ENCODE measurements around the gene ZMIZ1.

The ZMIZ1 gene

DNA sequence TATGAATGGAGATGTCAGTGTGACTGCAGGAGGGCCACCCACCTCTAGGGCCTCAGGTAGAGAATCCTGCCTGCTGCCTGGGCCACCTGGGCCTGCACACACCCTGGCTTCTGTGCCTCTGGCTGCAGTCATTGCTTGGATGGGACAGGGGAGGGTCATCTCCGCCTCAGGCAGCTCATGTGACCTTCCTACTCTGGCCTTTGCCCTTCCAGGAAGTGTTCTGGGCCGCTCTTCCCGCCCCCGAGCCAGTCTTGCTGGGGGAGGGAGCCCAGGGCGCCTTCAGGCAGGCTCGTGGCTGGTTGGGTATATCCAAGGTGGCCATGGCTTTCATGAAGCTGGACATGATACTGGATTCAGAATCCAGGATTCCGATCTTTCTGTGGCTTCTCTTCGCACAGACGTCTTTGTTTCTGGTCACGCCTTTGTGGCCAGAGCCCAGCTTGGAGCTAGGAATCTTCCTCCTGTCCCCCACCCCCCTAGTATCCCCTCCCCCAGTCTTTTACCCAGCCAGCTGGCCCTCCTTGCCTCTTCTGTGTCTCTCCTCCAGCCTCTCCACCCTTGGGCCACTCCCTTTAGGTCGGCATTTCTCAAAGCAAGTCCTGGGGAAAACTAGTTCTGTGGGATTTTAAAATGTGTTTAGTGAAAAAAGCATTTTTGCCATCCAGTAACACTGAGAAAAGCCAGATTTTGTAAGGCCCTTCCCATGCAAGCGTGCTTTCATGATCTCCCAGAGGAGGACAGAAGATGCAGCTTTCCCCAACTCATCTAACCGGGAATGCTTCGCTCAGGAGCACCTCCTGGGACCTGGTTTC lies 119.6 kb downstream of the ZMIZ1 start:
- no peak for DNase-seq (ENCODE audit: low spot score)

DNA sequence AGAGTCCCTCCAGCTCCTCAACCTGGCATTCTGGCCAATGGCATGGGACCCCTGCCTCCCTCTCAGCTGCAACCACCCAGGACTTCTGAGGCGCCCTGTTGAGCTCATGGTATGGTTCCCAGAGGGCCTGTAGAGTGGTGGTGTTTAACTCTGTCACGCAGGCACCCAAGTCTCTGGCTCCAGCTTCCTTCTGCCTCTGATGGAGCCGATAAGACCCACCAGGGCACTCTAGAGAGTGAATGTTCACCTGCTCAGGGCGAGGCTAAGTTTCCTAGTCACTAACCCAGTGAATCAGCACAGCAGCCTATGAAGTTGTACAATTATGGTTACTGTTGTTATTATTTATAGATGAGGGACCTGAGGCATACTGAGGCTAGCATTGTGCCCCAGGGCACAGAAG lies 120.4 kb downstream of the ZMIZ1 start:
- DNase-seq (ENCODE audit: low spot score) = no peak

GRCh38 chr10:79189853-79190435 lies 121.2 kb downstream of the ZMIZ1 start:
- DNase-seq (ENCODE audit: low spot score) = peak; percentile 55

DNA sequence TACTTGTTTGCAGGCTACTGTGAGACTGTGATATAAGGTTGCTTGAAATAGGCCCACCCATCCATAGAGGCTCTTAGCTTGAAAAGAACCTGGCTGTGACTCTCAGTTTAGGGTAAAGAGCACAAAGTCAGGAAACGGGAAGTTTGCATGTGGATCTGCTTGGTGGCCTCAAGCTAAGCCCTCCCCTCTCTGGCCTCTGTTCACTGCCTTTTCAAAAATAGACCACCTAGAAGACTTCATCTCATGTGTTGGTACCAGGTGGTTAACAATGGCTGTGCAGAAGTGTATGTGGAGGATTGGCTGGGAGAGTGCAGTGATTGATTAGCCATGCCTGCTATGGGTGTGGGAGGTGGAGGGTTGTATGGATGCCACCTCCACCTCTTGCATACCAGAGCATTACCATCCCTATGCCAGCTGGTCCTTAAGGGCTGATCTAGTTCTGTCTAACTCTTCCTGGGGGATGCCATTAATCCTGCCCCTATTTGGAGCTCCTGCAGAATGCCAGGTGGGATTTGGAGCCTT lies 122.0 kb downstream of the ZMIZ1 start:
- DNase-seq (ENCODE audit: low spot score) = no peak

- DNase-seq (ENCODE audit: low spot score) = no peak
These were observed 123.3 kb downstream of the ZMIZ1 start for GRCh38 chr10:79191951-79192676.

GRCh38 chr10:79192677-79193003 lies 123.9 kb downstream of the ZMIZ1 start:
- DNase-seq (ENCODE audit: low spot score) = peak; percentile 26

DNA sequence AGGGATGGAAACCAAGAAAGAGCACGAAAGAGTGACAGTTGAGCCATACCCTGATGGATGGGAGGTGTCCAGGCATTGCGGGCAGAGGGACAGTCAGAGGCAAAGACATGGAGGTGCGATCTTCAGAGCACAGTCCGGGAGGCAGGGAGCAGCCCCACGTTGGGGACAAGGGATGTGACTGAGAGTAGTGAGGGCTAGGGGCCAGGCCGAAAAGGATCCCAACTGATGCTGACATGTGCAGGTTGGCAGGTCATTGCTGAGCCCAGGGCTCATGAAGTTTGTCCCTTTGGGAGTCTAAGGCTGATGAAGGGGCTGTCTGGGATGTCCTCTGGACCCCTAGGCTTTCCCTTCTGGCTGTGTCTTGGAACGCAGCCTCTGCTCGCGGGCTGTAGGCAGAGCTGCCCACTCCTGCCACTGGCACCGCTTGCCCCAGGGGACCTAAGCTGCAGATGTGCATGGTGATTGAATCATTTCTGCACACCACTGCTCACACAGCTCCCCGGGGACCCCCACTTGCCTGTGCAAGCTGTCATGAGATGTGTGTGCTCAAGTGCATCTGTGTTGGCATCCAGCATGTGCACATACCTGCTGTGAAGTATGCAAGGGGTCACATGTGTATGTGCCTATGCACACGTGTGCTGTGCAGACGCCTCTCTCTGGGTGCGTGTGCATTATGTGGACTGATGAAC lies 125.1 kb downstream of the ZMIZ1 start:
- no peak for DNase-seq (ENCODE audit: low spot score)

- peak; percentile 88 for DNase-seq (ENCODE audit: low spot score)
These were observed 126.5 kb downstream of the ZMIZ1 start for GRCh38 chr10:79195091-79195923.

DNA sequence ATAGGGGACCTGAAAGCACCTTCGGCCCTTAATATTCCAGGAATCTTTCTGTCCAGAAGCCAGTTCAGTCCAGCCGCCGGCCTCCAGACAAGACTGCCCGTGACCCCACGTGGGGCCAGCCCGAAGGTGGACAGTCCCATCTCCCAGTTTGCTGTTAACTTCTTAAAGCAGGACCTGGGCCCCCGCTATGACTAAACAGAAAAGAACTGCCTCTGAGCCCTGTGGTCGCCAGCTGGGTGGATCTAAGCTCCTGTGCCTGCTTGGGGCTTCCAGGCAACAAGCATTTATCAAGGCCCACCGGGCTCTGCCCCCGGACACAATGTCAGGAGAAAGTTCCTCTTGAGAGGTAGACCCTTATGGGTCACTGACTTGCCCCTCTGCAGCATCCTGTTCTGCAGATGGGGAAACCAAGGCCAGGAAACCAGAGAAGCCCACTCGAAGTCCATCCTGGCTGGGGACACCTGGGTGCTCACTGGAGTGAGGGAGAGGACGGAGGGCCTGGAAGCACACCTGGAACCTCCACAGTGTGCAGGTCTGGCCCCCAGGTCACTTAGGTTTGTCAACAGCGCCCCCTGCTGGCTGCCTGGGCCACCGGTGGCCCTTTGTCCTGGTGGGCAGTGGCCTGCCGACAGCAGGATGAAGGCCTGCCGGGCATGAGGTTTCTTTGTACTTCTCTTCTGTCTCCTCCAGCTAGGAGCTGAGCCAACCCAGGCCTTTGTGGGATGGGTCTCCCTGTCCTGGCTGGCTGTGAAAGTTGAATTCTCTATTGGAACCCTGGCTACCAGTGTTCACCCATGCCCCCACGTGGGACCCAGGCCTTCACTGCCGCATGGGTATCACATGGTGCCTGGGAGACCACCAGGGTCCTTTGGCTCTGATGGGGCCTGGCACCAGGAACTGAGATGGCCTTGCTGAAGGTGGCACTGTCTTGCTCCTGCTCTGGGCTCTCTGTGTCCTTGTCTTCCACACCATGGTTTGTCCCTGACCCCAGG lies 128.0 kb downstream of the ZMIZ1 start:
- DNase-seq (ENCODE audit: low spot score) = peak; percentile 74

- DNase-seq (ENCODE audit: low spot score) = no peak
These were observed 128.8 kb downstream of the ZMIZ1 start for GRCh38 chr10:79197558-79197957.

- no peak for DNase-seq (ENCODE audit: low spot score)
These were observed 131.6 kb downstream of the ZMIZ1 start for GRCh38 chr10:79200346-79200745.

DNA sequence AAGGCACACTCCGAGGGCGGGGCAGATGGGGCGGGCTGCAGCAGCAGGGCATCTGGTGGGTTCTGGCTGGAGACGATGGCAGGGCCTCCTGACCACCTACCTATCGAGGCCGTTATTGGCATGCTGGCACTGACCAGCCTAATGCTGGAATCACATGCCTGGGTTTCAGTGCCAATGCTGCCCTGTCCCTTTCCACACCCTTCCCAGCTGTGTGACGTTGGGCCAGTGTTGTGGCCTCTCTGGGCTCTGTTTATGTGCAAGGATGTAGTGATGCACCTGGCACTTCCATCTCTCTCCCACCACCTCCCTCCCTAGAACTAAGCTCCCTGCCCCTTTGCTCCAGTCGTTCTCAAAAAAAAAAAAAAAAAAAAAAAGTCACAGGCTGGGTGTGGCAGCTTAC lies 132.9 kb downstream of the ZMIZ1 start:
- DNase-seq (ENCODE audit: low spot score) = no peak

DNA sequence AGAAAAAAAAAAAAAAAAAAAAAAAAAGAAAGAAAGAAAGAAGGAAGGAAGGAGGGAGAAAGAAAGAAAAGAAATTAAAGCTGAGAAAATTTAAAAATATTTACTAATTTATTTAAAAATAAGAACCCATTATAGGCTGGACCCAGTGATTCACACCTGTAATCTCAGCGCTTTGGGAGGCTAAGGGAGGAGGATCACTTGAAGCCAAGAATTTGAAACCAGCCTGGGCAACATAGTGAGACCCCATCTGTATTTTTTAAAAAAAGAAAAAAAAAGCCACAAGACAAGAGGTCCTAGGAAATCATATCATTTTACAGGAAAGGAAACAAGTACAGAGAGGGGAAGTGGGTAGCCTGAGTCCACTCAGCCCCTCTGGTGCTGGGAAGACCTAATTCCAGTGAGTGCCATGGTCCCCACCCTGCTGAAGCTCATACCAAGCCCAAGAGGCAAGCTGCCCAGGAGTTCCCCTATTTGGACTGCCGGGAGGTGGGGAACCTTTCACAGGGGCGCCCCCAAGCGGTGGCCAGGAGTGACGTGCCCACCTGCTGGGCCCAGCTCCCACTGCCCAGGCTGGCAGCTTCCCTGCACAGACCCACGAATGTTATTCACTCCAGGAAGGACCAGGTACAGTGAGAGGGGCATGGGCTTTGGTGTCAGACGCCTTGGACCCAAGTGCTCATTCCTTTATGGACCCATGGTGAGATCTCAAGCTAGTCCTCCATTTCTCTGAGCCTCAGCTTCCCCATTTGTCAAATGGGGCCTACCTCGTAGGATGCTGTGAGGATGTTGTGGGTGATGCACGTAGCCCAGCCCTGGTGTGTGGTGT lies 133.6 kb downstream of the ZMIZ1 start:
- DNase-seq (ENCODE audit: low spot score) = peak; percentile 38

GRCh38 chr10:79203014-79203644 lies 134.4 kb downstream of the ZMIZ1 start:
- no peak for DNase-seq (ENCODE audit: low spot score)

- DNase-seq (ENCODE audit: low spot score) = no peak
These were observed 135.1 kb downstream of the ZMIZ1 start for GRCh38 chr10:79203833-79204232.

DNA sequence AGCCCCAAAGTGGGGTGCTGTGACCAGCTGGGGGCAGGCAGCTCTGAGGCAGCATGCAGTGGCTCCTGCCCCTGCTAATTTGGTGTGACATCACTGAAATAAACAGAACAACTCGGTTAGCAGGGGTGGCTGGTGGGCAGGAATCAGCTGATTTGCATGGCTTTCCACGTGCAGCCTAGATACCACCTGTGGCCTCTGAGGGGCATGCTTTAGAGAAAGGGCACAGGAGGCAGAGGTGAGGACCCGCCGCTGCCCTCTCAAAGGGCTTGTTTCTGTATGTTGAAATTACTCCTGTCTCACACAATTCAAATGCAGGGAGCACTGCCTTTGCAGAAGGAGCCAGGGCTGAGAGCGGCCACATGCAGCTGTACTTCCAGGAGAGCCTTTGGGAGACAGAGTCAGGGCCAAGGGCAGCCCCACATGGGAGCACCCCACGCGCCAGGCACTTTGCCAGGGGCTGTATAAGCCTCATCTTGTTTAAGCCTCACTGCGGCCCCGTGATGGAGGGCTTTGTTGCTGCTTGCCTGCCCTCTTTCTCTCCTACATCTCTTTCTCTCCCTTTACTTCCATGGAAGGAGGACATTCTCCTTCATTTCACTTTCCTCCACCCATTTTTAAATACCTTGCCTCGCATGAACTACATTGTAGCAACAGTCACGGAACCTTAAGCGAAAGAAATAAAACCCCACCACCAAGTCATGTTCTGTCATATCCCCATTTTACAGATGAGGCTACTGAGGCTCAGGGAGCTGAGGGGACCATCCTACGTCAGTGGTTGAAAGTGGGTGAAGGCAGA lies 137.7 kb downstream of the ZMIZ1 start:
- DNase-seq (ENCODE audit: low spot score) = no peak

DNA sequence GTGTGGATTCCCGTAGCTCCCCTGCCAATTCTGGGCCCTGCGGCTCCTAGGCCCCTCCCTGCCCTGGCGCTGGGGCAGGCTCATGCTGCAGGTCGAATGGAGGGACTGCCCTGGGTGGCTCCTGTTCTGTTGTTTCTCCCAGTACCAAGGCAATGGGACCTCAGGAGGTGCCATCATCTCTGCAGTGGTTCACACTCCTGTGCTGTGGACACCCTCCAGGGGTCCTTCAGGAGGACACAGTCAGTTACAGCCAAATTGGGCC lies 138.3 kb downstream of the ZMIZ1 start:
- DNase-seq (ENCODE audit: low spot score) = no peak

- no peak for DNase-seq (ENCODE audit: low spot score)
These were observed 139.0 kb downstream of the ZMIZ1 start for GRCh38 chr10:79207726-79208125.
